ENCODE data around the gene LDLRAD1. TPM values are rescaled to one million over a fixed set of nuclear protein-coding genes. Genes with fewer than 3 reads are reported as not detected.
A peak's percentile ranks its signal among the peaks of the same experiment; 100 is the strongest.

LDLRAD1 gene
- total and polyA plus RNA-seq, 2 of the 13 experiments (the other 11 are each of a cell fraction or from before 2014, with no cell fraction given), result 2.5 to 14.0 TPM

GRCh38 chr1:54013393-54014008, 4.5 kb downstream of the LDLRAD1 start (continued):
- 0 out of 2 replicates have a peak, but pooled peaks have one; percentile 33 for TF ChIP-seq ZNF605 (CRISPR knock-in tag; IDR thresholded peaks at IDR 0.05)
- no peak for TF ChIP-seq ZNF382 (CRISPR knock-in tag; IDR thresholded peaks at IDR 0.05; ENCODE audit: borderline replicate concordance)
- no peak for TF ChIP-seq ARNT2 (CRISPR knock-in tag; IDR thresholded peaks at IDR 0.05; ENCODE audit: low read depth)
- no peak for TF ChIP-seq NFE2L2 (IDR thresholded peaks at IDR 0.05; ENCODE audit: low read length)
- peak; percentile 52; the same call in 1 of the 2 replicates for TF ChIP-seq ADNP (CRISPR knock-in tag; IDR thresholded peaks at IDR 0.05)
- peak in 1 of 2 experiments; percentile 46; a peak in 1 of 4 replicates for TF ChIP-seq EP300 (IDR thresholded peaks at IDR 0.05; ENCODE audit: low read depth in 2 of 2, low read length in 2 of 2)
- no peak for TF ChIP-seq EP300 (CRISPR knock-in tag; IDR thresholded peaks at IDR 0.05; ENCODE audit: borderline replicate concordance)
- no peak for TF ChIP-seq MED8 (CRISPR knock-in tag; IDR thresholded peaks at IDR 0.05; ENCODE audit: insufficient replicate concordance)
- TF ChIP-seq TGIF2 (CRISPR knock-in tag; IDR thresholded peaks at IDR 0.05), result no peak
- no peak for TF ChIP-seq POGK (CRISPR knock-in tag; conservative IDR thresholded peaks at IDR 0.05)
- peak; percentile 21; the same call in 1 of the 2 replicates for TF ChIP-seq ARID4A (CRISPR knock-in tag; IDR thresholded peaks at IDR 0.05; ENCODE audit: borderline replicate concordance)
- TF ChIP-seq ARNT (IDR thresholded peaks at IDR 0.05), result no peak
- peak; percentile 89 for TF ChIP-seq PITX1 (CRISPR knock-in tag; IDR thresholded peaks at IDR 0.05)
- no peak for TF ChIP-seq NAIF1 (CRISPR knock-in tag; IDR thresholded peaks at IDR 0.05; ENCODE audit: borderline replicate concordance)
- TF ChIP-seq PHF8 (CRISPR knock-in tag; IDR thresholded peaks at IDR 0.05), result no peak
- no peak for TF ChIP-seq E2F2 (CRISPR knock-in tag; IDR thresholded peaks at IDR 0.05; ENCODE audit: borderline replicate concordance)
- TF ChIP-seq ZNF367 (CRISPR knock-in tag; IDR thresholded peaks at IDR 0.05; ENCODE audit: borderline replicate concordance), result no peak
- TF ChIP-seq HNF4G (IDR thresholded peaks at IDR 0.05; ENCODE audit: borderline replicate concordance, low read depth, low read length), result peak; percentile 72
- TF ChIP-seq HNF4G (CRISPR knock-in tag; IDR thresholded peaks at IDR 0.05; ENCODE audit: borderline replicate concordance, low read depth), result no peak
- no peak for TF ChIP-seq DNMT3B (CRISPR knock-in tag; conservative IDR thresholded peaks at IDR 0.05)
- TF ChIP-seq RCOR2 (CRISPR knock-in tag; IDR thresholded peaks at IDR 0.05), result peak; percentile 89; the same call in 1 of the 2 replicates
- TF ChIP-seq EEA1 (CRISPR knock-in tag; IDR thresholded peaks at IDR 0.05; ENCODE audit: borderline replicate concordance), result no peak
- peak; percentile 25; the same call in 1 of the 2 replicates for TF ChIP-seq TBX2 (CRISPR knock-in tag; IDR thresholded peaks at IDR 0.05; ENCODE audit: borderline replicate concordance)
- TF ChIP-seq JDP2 (CRISPR knock-in tag; IDR thresholded peaks at IDR 0.05; ENCODE audit: borderline replicate concordance), result no peak
- TF ChIP-seq ETV5 (CRISPR knock-in tag; IDR thresholded peaks at IDR 0.05; ENCODE audit: borderline replicate concordance), result peak; percentile 46; the same call in 1 of the 2 replicates

All from HepG2 (cell line).